ENCODE data around the gene CACNA1C.

CACNA1C gene

DNA sequence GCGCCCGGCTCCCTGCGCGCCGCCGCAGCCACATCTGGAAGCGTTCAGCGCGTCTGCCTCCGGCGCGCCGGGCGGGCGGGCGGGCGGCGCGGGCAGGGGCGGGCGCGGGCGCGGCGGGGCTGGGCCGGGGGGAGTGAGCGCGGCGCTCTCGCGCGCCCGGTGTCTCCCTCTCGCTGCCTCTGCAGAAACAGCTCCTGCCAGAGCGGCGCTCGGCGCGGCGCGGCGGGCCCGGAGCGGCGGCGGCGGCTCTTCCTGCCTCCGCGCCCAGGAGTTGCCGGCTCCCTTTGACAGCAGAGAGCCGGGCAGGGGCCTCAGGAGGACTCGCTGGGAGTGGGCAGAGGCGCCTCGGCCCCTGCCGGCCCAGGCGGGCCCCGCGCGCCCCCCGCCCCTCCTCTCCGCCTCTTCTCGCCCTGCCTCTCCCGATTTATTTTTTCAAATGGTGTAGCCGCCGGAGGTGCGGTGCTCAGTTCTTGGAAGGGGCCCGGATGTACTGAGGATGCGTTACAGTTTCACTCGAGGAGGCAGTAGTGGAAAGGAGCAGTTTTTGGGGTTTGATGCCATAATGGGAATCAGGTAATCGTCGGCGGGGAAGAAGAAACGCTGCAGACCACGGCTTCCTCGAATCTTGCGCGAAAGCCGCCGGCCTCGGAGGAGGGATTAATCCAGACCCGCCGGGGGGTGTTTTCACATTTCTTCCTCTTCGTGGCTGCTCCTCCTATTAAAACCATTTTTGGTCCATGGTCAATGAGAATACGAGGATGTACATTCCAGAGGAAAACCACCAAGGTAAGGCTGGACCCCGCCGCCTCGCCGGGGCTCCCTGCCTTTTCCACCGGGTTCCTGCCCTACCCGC is at the start of gene CACNA1C:
CACNA1C (plus strand) TSS at position 162 of the 853 bp plus-strand sequence; CDS start at position 738, 576 bp downstream.
- peak in 1 of 2 donors; percentile 26 for DNase-seq

DNA sequence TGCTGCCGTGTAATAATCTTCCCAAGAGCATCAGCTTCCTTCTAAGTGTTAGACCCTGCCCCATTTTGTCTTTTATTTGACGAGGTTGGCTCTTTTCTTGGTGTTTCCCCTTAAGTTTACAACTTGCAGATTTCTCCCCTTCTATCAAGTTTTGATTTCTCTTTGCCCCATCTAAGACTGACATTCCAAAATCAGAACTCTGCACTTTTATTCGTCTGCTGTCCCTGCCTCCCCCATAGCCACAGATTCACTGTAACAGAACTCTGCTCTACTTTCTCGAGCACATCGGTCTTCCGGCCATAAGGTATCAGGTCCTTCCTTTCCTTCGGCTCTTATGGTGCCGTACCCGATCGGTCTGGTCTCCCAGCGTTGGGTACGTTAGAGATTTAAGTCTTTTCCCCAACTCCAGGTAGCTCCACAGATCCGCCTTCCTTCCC is 49.1 kb upstream of the CACNA1C start:
- DNase-seq, result peak in 1 of 2 donors; percentile 13

- peak; percentile 94 for DNase-seq
These were observed 48.5 kb upstream of the CACNA1C start, which contains the start of gene DCP1B for GRCh38 chr12:2004113-2004929. TSS of gene DCP1B (minus strand) at chr12:2004457. CDS start at chr12:2004431, 26 bp downstream.

- DNase-seq, result no peak
These were observed 44.1 kb upstream of the CACNA1C start for GRCh38 chr12:2008677-2009076.

DNA sequence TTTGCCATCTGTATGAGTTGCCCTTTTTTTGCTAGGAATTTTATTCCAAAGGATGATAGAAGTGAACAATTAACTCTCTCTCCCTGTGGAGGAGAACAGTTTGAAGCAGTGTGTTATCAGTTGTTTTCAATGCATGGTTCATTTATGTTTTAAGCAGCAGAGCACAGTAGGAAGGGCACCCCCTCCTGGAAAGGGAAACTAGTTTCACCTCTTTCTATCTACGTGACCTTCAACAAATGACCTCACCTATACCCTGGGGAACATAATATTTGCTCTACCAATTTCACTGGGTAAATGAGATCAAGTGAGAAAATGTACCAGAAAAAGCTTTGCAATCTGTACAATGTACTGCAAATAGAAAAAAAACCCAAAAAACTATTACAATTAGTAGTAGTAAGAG is 43.2 kb upstream of the CACNA1C start:
- peak in 1 of 2 donors; percentile 10 for DNase-seq

GRCh38 chr12:2011643-2012607 is 40.9 kb upstream of the CACNA1C start:
- no peak for DNase-seq

DNA sequence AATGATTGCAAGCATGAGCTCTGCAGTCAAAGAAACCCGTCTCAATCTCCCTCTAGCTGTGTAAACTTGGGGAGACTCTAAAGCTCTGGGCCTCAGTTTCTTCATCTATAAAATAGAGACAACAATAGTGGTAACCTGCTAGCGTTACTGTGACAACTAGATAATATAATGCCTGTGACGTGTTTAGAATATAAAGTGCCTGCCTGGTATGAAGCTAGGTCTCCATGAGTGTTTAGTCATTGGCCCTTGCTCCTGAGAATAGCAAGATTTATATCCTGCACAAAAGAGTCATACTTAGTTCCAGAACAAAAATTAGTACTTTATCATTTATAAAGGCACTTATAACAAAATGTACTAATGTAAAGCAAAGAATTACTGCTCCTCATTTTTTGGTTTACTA is 39.7 kb upstream of the CACNA1C start:
- no peak for DNase-seq

DNA sequence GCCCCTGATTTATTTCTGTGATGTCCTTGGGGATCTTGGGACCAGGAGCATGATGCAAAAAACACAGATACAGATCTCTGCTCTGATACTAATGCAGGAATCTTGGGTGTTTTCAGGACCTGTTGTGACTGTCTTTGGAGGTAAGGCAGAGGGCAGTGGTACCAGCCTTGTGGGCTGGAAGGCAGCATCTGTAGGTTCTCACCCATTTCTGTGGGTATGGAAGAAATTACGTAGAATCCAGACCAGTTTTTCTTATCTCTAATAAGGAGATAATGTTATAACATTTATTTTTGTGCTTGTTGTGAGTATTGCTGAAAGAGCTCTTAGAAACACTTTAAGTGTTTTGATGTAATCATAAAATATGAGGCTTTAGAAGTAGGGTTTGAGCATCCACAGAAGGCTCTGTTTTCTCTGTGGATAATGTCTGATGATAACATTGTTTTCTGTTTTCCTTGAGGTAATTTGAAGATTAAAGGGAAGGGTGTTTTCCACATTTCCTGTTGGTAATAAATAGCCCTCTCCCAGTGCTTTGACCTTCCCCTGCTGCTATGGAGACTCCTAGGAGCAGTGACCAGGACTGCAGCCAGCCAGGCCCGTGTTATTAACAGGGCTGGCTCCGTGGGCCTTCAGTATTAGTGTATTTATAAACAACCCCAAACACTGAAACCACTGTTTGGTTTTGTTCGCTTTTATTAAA is 39.1 kb upstream of the CACNA1C start:
- DNase-seq, result no peak

GRCh38 chr12:2014231-2014630 is 38.6 kb upstream of the CACNA1C start:
- no peak for DNase-seq

DNA sequence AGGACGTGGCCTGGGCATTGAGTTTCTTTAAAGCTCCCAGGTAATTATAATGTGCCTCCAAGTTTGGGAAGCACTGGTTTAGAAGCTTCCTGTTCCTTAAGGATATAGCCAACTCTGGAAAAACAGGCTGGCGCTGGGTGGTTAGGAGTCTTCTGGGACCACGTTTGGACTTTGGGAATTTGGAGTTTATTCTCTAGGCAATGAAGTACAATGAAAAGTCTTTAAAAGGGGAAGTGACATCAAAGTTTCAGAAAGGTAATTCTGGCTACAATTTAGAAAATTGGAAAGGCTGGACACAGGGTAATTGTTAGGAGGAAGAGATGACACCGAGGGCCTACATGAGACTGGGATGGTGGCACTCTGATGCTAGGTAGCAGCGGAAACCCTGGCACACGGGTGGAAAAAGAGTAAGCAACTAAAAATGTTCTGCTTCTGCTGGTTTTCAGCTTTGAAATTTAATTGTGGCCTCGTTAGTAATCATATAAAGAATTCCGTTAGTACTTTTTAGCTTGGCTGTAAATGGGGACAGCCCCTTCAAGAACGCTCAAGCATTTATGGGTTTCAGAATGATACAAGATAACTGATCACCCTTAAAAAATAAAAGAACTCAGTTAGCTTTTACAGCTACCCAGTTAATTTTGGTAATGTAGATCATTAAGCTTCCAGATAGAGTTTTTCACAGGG is 35.8 kb upstream of the CACNA1C start:
- no peak for DNase-seq

DNA sequence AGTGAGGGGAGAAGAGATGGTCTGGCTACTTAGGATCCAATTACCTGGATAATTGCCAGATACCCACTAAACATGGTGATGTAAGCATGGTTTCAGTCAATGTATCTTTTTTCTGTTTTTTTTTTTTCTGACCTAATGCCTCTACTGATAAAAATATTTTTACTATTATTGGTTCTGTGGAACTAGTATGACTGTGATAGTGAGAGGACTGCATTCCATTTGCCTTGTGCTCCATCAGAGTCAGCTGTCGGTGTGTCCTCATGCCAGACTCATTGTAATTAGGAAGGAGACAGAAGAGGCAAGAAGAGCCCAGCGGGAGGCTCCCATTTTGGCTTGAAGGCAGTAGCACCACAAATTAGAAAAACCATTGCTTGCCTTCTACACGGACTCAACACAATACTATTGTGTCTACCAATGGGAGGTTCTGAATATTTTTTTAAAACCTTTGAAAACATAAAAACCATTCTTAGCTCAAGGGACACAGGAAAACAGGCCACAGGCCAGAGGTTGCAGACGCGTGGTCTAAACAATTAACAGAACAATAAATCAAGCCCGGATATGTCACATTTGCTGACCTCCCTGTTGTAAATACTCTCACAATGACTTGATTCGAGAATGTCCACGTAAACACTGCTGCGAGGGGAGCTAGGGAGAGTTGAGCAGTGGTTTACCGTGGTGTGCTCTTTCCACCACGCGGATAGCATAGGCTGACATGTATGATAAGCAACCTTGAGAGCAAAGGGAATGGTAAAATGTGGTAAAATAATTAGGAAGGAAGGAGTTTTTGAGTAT is 35.0 kb upstream of the CACNA1C start:
- no peak for DNase-seq

DNA sequence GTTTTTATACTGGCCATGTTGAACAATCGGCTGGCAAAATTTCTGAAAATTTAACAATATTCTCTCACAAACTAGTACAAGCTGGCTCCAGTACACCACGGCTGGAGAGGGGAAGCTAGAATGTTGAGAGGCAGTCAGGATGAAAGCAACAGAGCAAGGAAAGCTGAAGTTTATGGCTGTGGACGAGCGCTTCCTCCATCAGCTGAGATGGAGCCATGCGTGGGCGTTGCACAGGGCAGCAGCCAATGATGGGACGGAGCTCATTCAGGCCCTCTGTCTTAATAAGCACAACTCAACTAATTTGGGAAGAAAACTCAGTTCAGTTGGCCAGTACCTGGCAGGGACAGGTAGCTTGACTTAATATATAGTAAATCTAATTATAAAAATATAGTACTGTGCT is 34.4 kb upstream of the CACNA1C start:
- DNase-seq, result no peak

DNA sequence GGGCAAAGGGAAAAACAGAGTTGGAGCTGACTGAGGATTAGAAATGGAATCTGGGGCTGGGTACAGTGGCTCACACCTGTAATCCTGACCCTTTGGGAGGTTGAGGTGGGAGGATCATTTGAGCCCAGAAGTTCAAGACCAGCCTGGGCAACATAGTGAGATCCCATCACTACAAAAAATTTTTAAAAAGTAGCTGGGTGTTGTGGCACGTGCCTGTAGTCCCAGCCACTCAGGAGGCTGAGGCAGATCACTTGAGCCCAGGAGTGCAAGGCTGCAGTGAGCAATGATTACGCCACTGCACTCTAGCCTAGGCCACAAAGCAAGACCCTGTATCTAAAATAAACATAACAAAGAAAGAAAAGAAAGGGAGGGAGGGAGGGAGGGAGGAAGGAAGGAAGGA is 33.7 kb upstream of the CACNA1C start:
- no peak for DNase-seq

DNA sequence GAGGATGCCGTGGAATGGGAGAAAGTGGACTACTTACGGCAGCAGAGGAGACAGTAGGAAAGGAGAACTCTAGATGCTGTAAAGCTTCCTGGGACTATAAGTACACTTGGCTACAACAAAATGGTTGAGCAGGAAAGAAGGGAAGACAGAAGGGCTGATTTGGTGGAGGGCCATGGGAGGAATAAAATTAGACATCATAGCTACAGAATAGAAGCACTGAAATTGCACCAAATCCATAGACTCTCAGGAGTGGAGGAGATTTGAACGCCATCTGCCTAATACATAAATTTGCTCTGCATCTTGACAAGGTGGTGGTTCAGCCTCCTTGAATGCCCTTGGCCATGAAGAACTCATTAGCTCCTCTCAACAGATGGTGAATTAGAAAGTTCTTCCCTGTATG is 32.3 kb upstream of the CACNA1C start:
- no peak for DNase-seq

DNA sequence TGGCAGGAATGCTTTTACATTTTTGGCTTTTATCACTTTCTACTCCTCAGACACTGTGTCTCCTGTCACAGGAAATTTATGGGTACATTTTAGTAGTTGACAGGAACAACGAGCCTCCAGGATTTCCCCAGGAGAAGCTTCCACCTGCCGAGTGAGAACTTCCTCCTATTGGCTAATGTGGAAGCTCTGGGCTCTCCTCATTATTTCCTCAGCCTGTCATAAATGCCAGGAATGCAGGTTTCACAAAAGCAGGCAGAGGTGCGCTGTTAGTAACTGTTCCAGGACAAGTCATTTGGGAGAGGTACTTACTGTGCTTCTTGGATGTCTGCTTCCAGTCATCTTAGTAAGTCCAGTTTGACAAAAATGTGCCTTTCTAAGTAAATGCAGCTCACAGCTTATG is 29.4 kb upstream of the CACNA1C start:
- no peak for DNase-seq

DNA sequence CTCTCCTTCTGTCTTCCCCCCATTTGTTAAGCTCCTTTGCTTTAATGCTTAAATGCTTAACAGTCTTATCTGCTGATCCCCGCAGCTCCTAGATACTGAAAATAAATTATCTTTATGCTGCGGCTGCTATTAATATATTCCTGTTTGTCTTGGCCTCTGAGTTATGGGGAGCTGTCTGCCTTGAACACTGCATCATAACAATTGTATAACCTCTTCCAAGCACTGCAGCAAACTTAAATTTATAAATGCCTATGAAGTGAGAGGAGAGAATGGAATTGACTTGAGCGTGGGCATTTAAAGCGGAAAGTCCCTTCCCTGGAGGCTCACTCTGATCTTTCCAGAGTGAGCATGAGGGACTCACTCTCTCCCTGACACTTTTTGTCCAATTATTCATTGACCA is 25.4 kb upstream of the CACNA1C start:
- DNase-seq, result no peak

GRCh38 chr12:2029851-2030250 is 22.9 kb upstream of the CACNA1C start:
- no peak for DNase-seq

- DNase-seq, result no peak
These were observed 20.3 kb upstream of the CACNA1C start for GRCh38 chr12:2032506-2032905.

GRCh38 chr12:2034633-2035430 is 18.0 kb upstream of the CACNA1C start:
- DNase-seq, result peak; percentile 80 to 83
